HL-60 (cell line): Measurements from ENCODE around the gene CCDC192.

Experiments
- CTCF ChIP-seq: IDR thresholded peaks from one replicate; pipeline ENCODE4 v1.5.1; 2011; ENCODE audit warnings: low read length, control low read depth, inconsistent platforms; ENCODE audit not compliant: insufficient read depth
- SPI1 ChIP-seq: IDR thresholded peaks from 2 replicates; pipeline ENCODE4 v1.6.1; 2012; ENCODE audit warnings: low read depth, mild to moderate bottlenecking, borderline replicate concordance

- TF ChIP-seq SPI1 (no peak), CTCF (no peak)
These were observed 160.6 kb downstream of the CCDC192 start for GRCh38 chr5:127863610-127864395.
